Measurements from ENCODE around the gene CCR5AS.
"Not testable (repeated sequence)": the region's sequence is repeated elsewhere in the genome, so short reads cannot be mapped to it uniquely, and the experiment has no call there.

CCR5AS gene

DNA sequence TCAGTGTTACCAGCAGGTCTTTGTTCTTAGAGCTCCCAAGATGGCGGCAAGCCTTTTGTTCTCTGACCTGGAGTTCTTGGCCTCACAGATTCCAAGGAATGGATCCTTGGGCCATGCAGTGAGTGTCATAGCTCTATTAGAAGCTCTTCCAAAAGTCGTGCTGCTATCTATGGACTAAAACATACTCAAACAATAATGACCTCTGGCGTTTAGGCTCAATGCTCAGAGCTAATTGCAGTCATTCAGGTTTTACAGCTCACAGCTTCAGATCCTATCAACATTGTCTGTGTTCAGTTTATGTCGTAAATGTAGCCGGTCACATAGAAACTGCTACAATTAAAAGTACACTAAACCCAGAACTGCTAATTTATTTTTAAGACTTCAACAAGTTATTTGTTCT lies 22.4 kb upstream of the CCR5AS start:
- TF ChIP-seq, protein P1, sequence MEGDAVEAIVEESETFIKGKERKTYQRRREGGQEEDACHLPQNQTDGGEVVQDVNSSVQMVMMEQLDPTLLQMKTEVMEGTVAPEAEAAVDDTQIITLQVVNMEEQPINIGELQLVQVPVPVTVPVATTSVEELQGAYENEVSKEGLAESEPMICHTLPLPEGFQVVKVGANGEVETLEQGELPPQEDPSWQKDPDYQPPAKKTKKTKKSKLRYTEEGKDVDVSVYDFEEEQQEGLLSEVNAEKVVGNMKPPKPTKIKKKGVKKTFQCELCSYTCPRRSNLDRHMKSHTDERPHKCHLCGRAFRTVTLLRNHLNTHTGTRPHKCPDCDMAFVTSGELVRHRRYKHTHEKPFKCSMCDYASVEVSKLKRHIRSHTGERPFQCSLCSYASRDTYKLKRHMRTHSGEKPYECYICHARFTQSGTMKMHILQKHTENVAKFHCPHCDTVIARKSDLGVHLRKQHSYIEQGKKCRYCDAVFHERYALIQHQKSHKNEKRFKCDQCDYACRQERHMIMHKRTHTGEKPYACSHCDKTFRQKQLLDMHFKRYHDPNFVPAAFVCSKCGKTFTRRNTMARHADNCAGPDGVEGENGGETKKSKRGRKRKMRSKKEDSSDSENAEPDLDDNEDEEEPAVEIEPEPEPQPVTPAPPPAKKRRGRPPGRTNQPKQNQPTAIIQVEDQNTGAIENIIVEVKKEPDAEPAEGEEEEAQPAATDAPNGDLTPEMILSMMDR (IDR thresholded peaks at IDR 0.05): no peak

GRCh38 chr3:46427916-46428833 lies 21.3 kb upstream of the CCR5AS start:
- Histone ChIP-seq H3K27me3 (no peaks in the 10 kb centered on the region), H3K36me3 (replicated peaks in 1 of 2; ENCODE audit: insufficient read depth in 1 of 2, low read depth in 2 of 2) (no peaks in the 10 kb centered on the region), H3K4me3 (no peak overlapping the region), H3K4me1 (no peaks in the 10 kb centered on the region), H3K27ac (no peak overlapping the region), H3K9me3 (no peaks in the 10 kb centered on the region)
- no peak for ATAC-seq
- DNase-seq: no peak
- 64 to 77% methylated on average over 10 of the region's 10 CpGs for WGBS, 2 donors
- intact Hi-C loops (cut with DNase I): no loop called here
- TF ChIP-seq, protein P1 (IDR thresholded peaks at IDR 0.05): no peak
- TF ChIP-seq POLR2A (IDR thresholded peaks at IDR 0.05): no peak

More for the DNA sequence above, 22.4 kb upstream of the CCR5AS start:
- no peak for ATAC-seq
- Histone ChIP-seq H3K27ac (no peak overlapping the region), H3K4me3 (no peak overlapping the region), H3K4me1 (no peaks in the 10 kb centered on the region), H3K9me3 (no peaks in the 10 kb centered on the region), H3K27me3 (no peaks in the 10 kb centered on the region), H3K36me3 (replicated peaks in 1 of 2; ENCODE audit: insufficient read depth in 1 of 2, low read depth in 2 of 2) (peaks cover 0 to under 1% of the 10 kb centered on the region in 2 donors)
- intact Hi-C loops (cut with DNase I): no loop called here
- WGBS, 2 donors: 60 to 75% methylated on average over 5 of the region's 5 CpGs
- no peak for DNase-seq

DNA sequence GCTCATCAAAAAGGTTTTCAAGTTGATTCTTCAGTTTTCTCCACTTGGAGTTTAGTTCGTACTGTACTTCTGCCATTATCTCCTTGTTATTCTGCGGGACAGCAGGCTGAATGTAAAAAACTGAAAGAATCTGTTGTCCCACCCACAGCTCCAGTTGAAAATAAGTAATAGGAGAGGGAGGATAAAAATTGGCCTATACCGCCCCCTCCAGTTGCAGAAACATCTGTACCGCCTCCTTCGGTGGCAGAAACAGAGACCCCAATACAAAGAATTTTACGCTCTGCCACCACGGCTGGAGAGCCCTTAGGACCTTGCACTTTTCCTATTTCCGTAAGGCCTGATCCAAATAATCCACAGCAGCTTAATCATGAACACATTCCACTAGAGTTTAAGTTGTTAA lies 20.5 kb upstream of the CCR5AS start:
- H3K27me3 ChIP-seq; H3K36me3 ChIP-seq (replicated peaks in 1 of 2; ENCODE audit: insufficient read depth in 1 of 2, low read depth in 2 of 2); DNase-seq; H3K4me3 ChIP-seq; H3K27ac ChIP-seq; ATAC-seq; intact Hi-C loops (cut with DNase I); H3K9me3 ChIP-seq; H3K4me1 ChIP-seq: not testable (repeated sequence)
- whole genome bisulfite sequencing, 2 donors: 82 to 85% methylated on average over 8 of the region's 8 CpGs

DNA sequence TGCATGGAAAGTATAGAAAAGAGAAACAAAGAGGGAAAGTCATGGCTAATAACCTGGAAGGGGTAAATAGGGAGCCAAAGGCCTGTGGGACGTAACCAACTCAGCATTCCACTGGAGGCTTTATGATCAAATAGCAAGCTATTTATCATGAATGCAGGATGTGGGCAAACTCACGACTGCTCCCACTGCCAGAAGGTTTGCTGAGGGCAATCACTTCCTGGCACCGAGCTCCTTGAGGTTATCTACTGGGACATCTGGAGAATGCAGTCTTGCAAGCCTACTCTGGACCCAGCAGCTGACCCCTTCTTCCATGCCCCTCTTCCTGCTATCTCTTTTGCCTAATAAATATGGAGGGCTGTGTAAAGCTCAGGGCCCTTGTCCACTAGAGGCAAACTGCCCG lies 19.6 kb upstream of the CCR5AS start:
- intact Hi-C loops (cut with DNase I); H3K27ac ChIP-seq; H3K9me3 ChIP-seq; H3K36me3 ChIP-seq (replicated peaks in 1 of 2; ENCODE audit: insufficient read depth in 1 of 2, low read depth in 2 of 2); H3K4me3 ChIP-seq; DNase-seq; H3K27me3 ChIP-seq; ATAC-seq; H3K4me1 ChIP-seq: not testable (repeated sequence)
- 50 to 66% methylated on average over 4 of the region's 4 CpGs for WGBS, 2 donors

- no peaks in the 10 kb centered on the region for H3K36me3 ChIP-seq (replicated peaks in 1 of 2; ENCODE audit: insufficient read depth in 1 of 2, low read depth in 2 of 2)
- TF ChIP-seq, protein P1 (IDR thresholded peaks at IDR 0.05): no peak
- no peak for TF ChIP-seq POLR2A (IDR thresholded peaks at IDR 0.05)
- DNase-seq: peak in 1 of 4 donors; percentile 21
- no peak overlapping the region for H3K4me3 ChIP-seq
- no peaks in the 10 kb centered on the region for H3K27me3 ChIP-seq
- WGBS, 2 donors: 66 to 84% methylated on average over 5 of the region's 5 CpGs
- H3K27ac ChIP-seq: no peak overlapping the region
- H3K9me3 ChIP-seq: no peaks in the 10 kb centered on the region
- intact Hi-C loops (cut with DNase I): no loop called here
- no peak for ATAC-seq
- no peaks in the 10 kb centered on the region for H3K4me1 ChIP-seq
Observed at GRCh38 chr3:46423588-46423987, 16.7 kb upstream of the CCR5AS start.

DNA sequence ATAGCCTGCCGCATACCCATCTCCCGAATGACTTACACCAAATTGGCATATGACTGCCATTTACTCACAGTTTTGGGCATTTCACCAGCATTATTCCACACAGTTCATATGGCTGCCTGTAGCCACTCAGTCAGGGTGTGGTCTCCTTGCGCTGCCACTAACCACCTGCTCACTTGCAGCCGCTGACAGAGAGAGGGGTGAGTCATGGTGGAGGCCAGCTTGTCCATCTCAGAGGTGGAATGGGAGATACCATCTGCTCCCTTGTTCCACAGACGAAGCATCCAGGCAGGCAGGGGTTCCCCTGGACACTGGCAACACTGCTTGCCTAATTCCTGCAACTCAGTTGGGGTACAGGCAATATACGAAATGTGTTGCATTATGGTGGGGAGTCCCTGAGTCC lies 15.8 kb upstream of the CCR5AS start:
- Histone ChIP-seq H3K4me1 (no peaks in the 10 kb centered on the region), H3K4me3 (no peak overlapping the region), H3K27ac (no peak overlapping the region), H3K9me3 (no peaks in the 10 kb centered on the region), H3K36me3 (replicated peaks in 1 of 2; ENCODE audit: insufficient read depth in 1 of 2, low read depth in 2 of 2) (no peaks in the 10 kb centered on the region), H3K27me3 (no peaks in the 10 kb centered on the region)
- intact Hi-C loops (cut with DNase I): no loop called here
- 95% methylated on average over 3 to 6 of the region's 6 CpGs for WGBS, 2 donors
- ATAC-seq (no peak), DNase-seq (no peak)
- TF ChIP-seq POLR2A (IDR thresholded peaks at IDR 0.05): no peak
- TF ChIP-seq, protein P1 (IDR thresholded peaks at IDR 0.05): no peak
